ENCODE results near the gene SPRTN. TPM values are rescaled to one million over a fixed set of nuclear protein-coding genes. Genes with fewer than 3 reads are reported as not detected.

Gene SPRTN
- polyA plus RNA-seq, 1 donor, result 9.9 TPM

DNA sequence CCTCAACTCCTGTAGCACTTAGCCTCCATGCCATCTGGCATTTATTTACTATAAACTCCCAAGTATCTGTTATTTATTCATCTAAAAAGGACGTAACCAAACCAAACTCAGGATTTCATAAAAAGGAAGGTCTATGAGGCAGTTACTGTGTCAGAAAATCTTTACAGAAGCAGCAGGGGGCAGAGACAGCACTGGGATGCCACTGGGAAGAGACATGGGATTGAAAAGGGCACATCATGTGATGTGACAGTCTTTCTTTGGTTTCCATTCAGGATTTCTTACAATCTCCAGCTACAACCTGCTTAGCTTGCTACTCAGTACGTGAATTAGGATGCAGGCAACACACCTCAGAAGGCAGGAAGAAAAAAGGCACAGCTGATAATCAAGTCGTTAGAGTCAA lies 31.2 kb downstream of the SPRTN start:
- no peak overlapping the region for H3K27ac ChIP-seq (ENCODE audit: low read length)
- no peaks in the 10 kb centered on the region for H3K27me3 ChIP-seq (ENCODE audit: control insufficient read depth, insufficient read depth, low read length)
- no CpG with 5 or more reads among the region's 3 CpGs for WGBS (ENCODE audit: insufficient coverage, low lambda C conversion rate)
- H3K4me3 ChIP-seq (ENCODE audit: low read length), result no peak overlapping the region
- H3K9me3 ChIP-seq (ENCODE audit: control insufficient read depth, low read depth, low read length), result no peaks in the 10 kb centered on the region
- peaks cover 20% of the 10 kb centered on the region for H3K36me3 ChIP-seq (ENCODE audit: control insufficient read depth, insufficient read depth, low read length)
- DNase-seq, result peak in 1 of 2 donors; percentile 7
- H3K4me1 ChIP-seq (ENCODE audit: control insufficient read depth, insufficient read depth, low read length), result no peaks in the 10 kb centered on the region

DNA sequence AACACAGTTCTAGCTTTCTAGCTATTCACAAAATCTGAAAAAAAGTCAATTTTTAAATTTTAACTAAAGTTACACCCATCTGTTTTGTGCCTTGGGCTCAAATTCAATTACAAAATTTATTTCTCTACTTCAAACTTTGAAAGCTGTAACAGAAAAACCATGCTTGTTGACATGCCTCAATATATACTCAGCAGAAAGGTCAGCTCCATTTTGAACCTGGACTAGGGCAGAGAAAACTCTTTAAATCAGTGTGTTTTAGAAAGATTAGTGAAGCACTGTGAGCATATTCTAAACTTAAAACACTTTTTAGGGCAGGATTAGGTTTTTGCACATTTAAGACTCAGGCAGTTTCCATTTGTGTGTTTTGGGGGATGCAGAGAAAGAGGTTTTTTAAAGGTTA lies 34.4 kb downstream of the SPRTN start:
- no peak for DNase-seq
- Histone ChIP-seq H3K4me1 (ENCODE audit: control insufficient read depth, insufficient read depth, low read length) (no peaks in the 10 kb centered on the region), H3K36me3 (ENCODE audit: control insufficient read depth, insufficient read depth, low read length) (peaks cover 17% of the 10 kb centered on the region), H3K27ac (ENCODE audit: low read length) (no peak overlapping the region), H3K27me3 (ENCODE audit: control insufficient read depth, insufficient read depth, low read length) (no peaks in the 10 kb centered on the region), H3K9me3 (ENCODE audit: control insufficient read depth, low read depth, low read length) (no peaks in the 10 kb centered on the region), H3K4me3 (ENCODE audit: low read length) (no peak overlapping the region)

DNA sequence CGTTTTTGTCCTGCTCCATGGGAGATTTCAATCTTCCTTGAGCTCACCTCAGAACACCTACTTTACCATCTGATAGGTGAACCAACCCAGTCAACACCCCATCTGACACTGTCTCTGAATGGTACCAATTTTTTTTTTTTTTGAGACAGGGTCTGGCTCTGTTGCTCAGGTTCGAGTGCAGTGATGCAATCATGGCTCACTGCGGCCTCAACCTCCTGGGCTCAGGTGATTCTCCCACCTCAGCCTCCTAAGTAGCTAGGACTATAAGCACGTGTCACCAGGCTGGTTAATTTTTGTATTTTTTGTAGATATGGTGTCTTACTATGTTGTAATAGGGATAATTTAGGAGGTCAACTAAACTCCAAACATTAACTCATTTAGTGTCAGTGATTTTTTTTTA lies 36.3 kb downstream of the SPRTN start:
- no peak for DNase-seq
- Histone ChIP-seq H3K9me3 (ENCODE audit: control insufficient read depth, low read depth, low read length) (no peaks in the 10 kb centered on the region), H3K27ac (ENCODE audit: low read length) (no peak overlapping the region), H3K4me1 (ENCODE audit: control insufficient read depth, insufficient read depth, low read length) (no peaks in the 10 kb centered on the region), H3K36me3 (ENCODE audit: control insufficient read depth, insufficient read depth, low read length) (peaks cover 10% of the 10 kb centered on the region), H3K4me3 (ENCODE audit: low read length) (no peak overlapping the region), H3K27me3 (ENCODE audit: control insufficient read depth, insufficient read depth, low read length) (no peaks in the 10 kb centered on the region)
- 100% methylated on average over 1 of the region's 4 CpGs for WGBS (ENCODE audit: insufficient coverage, low lambda C conversion rate)

- no CpG with 5 or more reads among the region's 4 CpGs for WGBS (ENCODE audit: insufficient coverage, low lambda C conversion rate)
- H3K4me1 ChIP-seq (ENCODE audit: control insufficient read depth, insufficient read depth, low read length), result no peaks in the 10 kb centered on the region
- DNase-seq, result peak in 1 of 2 donors; percentile 22
Observed at GRCh38 chr1:231376101-231376500, 38.0 kb downstream of the SPRTN start.

DNA sequence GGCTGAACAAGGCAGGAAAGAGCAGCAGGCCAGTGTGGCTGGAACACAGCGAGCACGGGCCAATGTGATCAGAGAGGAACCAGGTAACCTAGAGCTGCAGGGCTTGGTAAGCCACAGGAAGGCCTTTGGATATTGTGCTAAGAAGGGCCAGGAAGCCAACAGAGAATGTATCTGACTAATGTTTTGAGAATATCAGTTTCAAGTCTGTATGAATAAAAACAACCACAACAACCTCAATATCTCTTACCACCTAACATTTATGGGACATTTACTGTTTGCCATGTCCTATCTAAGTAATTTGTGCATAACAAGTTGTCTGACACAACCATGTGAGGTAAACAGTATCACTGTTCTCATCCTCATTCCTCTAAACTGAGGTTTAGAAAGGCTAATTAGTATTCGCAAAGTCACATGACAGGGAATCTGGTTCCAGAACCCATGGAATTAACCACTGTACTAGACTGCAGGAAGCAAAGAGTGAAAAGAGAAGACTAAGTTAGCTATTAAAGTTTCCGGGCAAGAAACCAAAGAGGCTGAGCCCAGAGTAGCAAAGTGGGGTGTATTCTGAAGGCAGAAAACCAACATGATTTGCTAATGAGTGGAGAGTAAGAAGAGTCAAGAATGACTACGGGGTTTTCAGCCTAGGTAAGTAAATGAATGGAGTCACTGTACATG lies 38.9 kb downstream of the SPRTN start:
- peak in 1 of 2 donors; percentile 4 for DNase-seq
- WGBS (ENCODE audit: insufficient coverage, low lambda C conversion rate), result 83% methylated on average over 2 of the region's 5 CpGs
- Histone ChIP-seq H3K27me3 (ENCODE audit: control insufficient read depth, insufficient read depth, low read length) (no peaks in the 10 kb centered on the region), H3K4me1 (ENCODE audit: control insufficient read depth, insufficient read depth, low read length) (no peaks in the 10 kb centered on the region), H3K27ac (ENCODE audit: low read length) (no peak overlapping the region), H3K4me3 (ENCODE audit: low read length) (no peak overlapping the region), H3K9me3 (ENCODE audit: control insufficient read depth, low read depth, low read length) (no peaks in the 10 kb centered on the region), H3K36me3 (ENCODE audit: control insufficient read depth, insufficient read depth, low read length) (peaks cover under 1% of the 10 kb centered on the region)

More at GRCh38 chr1:231376101-231376500, 38.0 kb downstream of the SPRTN start:
- Histone ChIP-seq H3K36me3 (ENCODE audit: control insufficient read depth, insufficient read depth, low read length) (peaks cover 6% of the 10 kb centered on the region), H3K27ac (ENCODE audit: low read length) (no peak overlapping the region), H3K27me3 (ENCODE audit: control insufficient read depth, insufficient read depth, low read length) (no peaks in the 10 kb centered on the region), H3K4me3 (ENCODE audit: low read length) (no peak overlapping the region), H3K9me3 (ENCODE audit: control insufficient read depth, low read depth, low read length) (no peaks in the 10 kb centered on the region)

DNA sequence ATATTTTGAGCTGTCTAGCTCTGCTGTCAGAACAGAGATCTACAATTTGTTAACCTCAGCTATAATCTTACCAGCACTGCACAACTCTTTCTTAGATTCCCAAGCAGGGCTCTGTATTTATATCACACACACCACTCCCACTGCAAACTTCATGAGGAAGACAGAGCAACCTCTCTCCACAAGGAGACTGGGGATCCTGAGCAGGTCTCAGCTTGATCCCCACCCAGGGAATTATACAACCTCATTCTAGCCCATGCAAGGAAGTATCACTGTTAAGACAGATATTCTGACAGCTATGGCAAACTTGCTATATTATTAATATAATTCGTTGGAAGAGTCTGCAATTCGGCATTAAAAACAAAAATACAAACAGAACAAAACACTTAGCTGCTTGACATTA lies 43.6 kb downstream of the SPRTN start:
- H3K36me3 ChIP-seq (ENCODE audit: control insufficient read depth, insufficient read depth, low read length), result no peaks in the 10 kb centered on the region
- H3K9me3 ChIP-seq (ENCODE audit: control insufficient read depth, low read depth, low read length), result no peaks in the 10 kb centered on the region
- H3K4me1 ChIP-seq (ENCODE audit: control insufficient read depth, insufficient read depth, low read length), result no peaks in the 10 kb centered on the region
- no peaks in the 10 kb centered on the region for H3K27me3 ChIP-seq (ENCODE audit: control insufficient read depth, insufficient read depth, low read length)
- no peak overlapping the region for H3K27ac ChIP-seq (ENCODE audit: low read length)
- no peak overlapping the region for H3K4me3 ChIP-seq (ENCODE audit: low read length)
- no CpG with 5 or more reads among the region's 2 CpGs for WGBS (ENCODE audit: insufficient coverage, low lambda C conversion rate)
- DNase-seq, result no peak

DNA sequence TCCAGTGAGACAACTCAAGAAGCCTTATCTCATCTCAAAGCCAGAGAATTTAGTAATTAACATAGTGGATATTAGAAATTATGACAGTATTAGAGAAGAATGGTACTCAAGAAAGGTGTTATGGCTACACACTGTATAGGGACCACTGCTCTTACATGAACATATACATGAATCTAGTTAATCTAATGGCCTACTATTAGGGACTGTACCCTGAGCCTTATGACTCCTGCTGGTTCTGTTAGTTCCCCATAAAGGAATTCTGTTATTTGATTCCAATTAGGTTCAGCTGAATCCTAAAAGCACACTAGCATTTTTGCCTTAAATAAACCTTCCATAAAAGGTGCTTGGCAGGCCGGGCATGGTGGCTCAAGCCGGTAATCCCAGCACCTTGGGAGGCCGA lies 44.3 kb downstream of the SPRTN start:
- Histone ChIP-seq H3K27ac (ENCODE audit: low read length) (no peak overlapping the region), H3K4me3 (ENCODE audit: low read length) (no peak overlapping the region), H3K27me3 (ENCODE audit: control insufficient read depth, insufficient read depth, low read length) (no peaks in the 10 kb centered on the region), H3K9me3 (ENCODE audit: control insufficient read depth, low read depth, low read length) (no peaks in the 10 kb centered on the region), H3K4me1 (ENCODE audit: control insufficient read depth, insufficient read depth, low read length) (no peaks in the 10 kb centered on the region), H3K36me3 (ENCODE audit: control insufficient read depth, insufficient read depth, low read length) (no peaks in the 10 kb centered on the region)
- DNase-seq, result no peak
- no CpG with 5 or more reads among the region's 3 CpGs for WGBS (ENCODE audit: insufficient coverage, low lambda C conversion rate)

DNA sequence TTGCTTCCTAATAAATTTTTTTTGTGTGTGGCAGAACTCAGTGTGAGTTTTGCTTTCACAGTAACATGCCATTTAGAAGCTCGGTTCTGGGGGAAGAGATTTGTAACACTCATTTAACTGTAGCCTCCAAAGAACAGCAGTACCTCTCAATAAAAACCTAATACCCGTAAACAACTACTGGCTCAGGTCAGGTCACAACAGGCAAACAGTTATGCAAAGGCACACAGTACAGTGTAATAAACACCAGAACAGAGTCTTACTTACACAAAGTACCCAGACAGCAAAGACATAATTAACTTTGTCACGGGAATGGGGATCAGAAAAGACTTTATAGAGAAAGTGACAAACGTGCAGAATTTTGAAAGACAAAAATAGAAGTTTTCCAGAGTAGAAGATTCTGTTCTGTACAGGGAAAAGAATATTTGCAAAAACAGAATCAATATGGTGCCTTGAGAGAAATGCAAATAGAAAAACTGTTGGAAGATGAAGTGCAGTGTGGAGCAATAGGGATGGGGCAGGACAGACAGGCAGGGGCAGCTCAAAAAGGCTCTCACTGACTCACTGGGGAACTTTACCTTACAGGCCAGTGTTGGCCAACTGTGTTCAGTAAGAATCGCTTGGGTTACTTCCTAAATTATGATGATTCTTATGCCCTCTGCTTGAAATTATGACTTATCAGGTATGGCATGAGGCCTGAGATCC lies 45.2 kb downstream of the SPRTN start:
- no peaks in the 10 kb centered on the region for H3K36me3 ChIP-seq (ENCODE audit: control insufficient read depth, insufficient read depth, low read length)
- H3K4me3 ChIP-seq (ENCODE audit: low read length), result no peak overlapping the region
- H3K4me1 ChIP-seq (ENCODE audit: control insufficient read depth, insufficient read depth, low read length), result no peaks in the 10 kb centered on the region
- no peaks in the 10 kb centered on the region for H3K27me3 ChIP-seq (ENCODE audit: control insufficient read depth, insufficient read depth, low read length)
- WGBS (ENCODE audit: insufficient coverage, low lambda C conversion rate), result 94% methylated on average over 2 of the region's 5 CpGs
- DNase-seq, result no peak
- no peaks in the 10 kb centered on the region for H3K9me3 ChIP-seq (ENCODE audit: control insufficient read depth, low read depth, low read length)
- H3K27ac ChIP-seq (ENCODE audit: low read length), result no peak overlapping the region

GRCh38 chr1:231384696-231385415 lies 46.8 kb downstream of the SPRTN start:
- Histone ChIP-seq H3K36me3 (ENCODE audit: control insufficient read depth, insufficient read depth, low read length) (no peaks in the 10 kb centered on the region), H3K9me3 (ENCODE audit: control insufficient read depth, low read depth, low read length) (no peaks in the 10 kb centered on the region), H3K4me1 (ENCODE audit: control insufficient read depth, insufficient read depth, low read length) (no peaks in the 10 kb centered on the region), H3K27ac (ENCODE audit: low read length) (no peak overlapping the region), H3K4me3 (ENCODE audit: low read length) (no peak overlapping the region), H3K27me3 (ENCODE audit: control insufficient read depth, insufficient read depth, low read length) (no peaks in the 10 kb centered on the region)
- 100% methylated on average over 1 of the region's 6 CpGs for WGBS (ENCODE audit: insufficient coverage, low lambda C conversion rate)
- DNase-seq, result no peak

DNA sequence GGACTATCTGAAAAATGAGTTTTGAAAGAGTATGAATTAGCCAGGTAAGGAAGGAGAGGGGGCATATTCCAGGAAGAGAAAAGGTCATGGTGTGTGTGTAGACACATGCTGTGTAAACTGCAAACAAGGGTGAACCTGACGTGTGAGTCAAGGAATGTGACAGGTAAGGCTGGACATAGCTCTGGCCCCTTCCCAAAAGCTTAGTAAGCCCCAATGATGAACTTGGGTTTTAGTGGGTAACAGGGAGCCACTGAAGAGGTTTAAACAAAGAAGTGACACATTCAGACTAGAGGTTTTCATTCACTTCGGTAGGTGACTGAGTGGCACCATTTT lies 47.3 kb downstream of the SPRTN start:
- Histone ChIP-seq H3K9me3 (ENCODE audit: control insufficient read depth, low read depth, low read length) (no peaks in the 10 kb centered on the region), H3K36me3 (ENCODE audit: control insufficient read depth, insufficient read depth, low read length) (no peaks in the 10 kb centered on the region), H3K4me3 (ENCODE audit: low read length) (no peak overlapping the region), H3K27me3 (ENCODE audit: control insufficient read depth, insufficient read depth, low read length) (no peaks in the 10 kb centered on the region), H3K27ac (ENCODE audit: low read length) (no peak overlapping the region), H3K4me1 (ENCODE audit: control insufficient read depth, insufficient read depth, low read length) (no peaks in the 10 kb centered on the region)
- no peak for DNase-seq
- WGBS (ENCODE audit: insufficient coverage, low lambda C conversion rate), result 100% methylated on average over 1 of the region's 2 CpGs

Data from large intestine (tissue), 3 donors.